GM10248 (cell line): ENCODE measurements around the gene MRPL49.
A peak's percentile ranks its signal among the peaks of the same experiment; 100 is the strongest.

Experiments
- CTCF ChIA-PET: fragments of 300-600 bp; sonication (Branson Sonifier 250); formaldehyde crosslinking; extraction: SDS; loops from one replicate; lab custom pipeline; 2021; ENCODE audit warnings: antibody characterized with exemption; lab: Yijun Ruan, JAX
- POLR2A ChIA-PET: fragments of 350-650 bp; sonication (Branson Sonifier 250); formaldehyde crosslinking; extraction: SDS; loops from one replicate; lab custom pipeline; 2020; ENCODE audit warnings: antibody characterized with exemption; lab: Yijun Ruan, JAX
- DNase-seq: peaks from one replicate; pipeline ENCODE4 v3.0.0; 2012; ENCODE audit errors: extremely low spot score
- TF ChIP-seq, protein P1 (sequence below): IDR thresholded peaks from 2 replicates; pipeline ENCODE4 v1.5.1; 2012; ENCODE audit warnings: mild to moderate bottlenecking, low read depth; ENCODE audit errors: extremely low read depth, missing control alignments, control extremely low read depth

The MRPL49 gene

DNA sequence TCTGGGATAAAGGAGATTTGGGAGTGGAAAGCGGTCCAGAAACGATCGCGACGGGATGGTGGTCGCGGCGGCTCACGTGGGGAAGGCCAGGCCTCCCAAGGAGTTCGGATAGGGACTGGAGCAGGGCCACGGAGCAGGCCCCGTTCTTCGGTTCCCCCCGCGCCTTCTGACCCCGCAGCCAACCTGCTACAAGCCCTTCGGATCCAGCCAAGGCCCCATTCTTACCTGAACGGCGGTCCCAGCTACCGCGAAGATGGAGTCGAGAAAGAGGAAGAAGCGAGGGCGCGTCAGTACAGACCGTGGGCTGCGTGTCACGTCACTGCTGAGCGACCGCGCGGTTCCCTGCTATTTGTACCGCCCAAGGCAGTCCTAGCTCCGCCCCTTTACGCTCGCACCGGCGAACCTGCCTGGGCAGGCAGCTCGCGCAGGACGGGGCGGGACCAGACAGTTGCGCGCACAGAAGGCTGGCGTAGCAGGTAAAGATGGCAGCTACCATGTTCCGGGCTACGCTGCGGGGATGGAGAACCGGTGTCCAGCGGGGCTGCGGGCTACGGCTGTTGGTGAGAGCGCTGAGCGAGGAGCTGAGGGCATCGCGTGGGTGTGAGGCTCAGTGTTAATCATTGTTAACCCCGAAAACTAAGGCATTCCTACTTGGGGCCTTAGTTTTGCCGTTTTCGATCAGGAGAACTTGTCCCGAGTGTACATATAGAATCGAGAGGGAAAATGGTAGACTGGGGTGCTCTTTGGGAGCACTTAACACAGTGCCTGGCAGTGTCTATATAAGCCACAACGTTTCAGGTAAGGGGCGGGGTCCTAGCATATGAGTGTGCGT, at the start of gene MRPL49, which contains the start of gene FAU:
Gene MRPL49 (plus strand): TSS at position 457 of the 832 bp plus-strand sequence. CDS start 26 bp downstream, at position 483.
Gene FAU (minus strand): TSS at position 270 of the 832 bp plus-strand sequence. CDS start 321 bp downstream, outside the sequence.
- peak; percentile 97 for DNase-seq
- ChIA-PET POLR2A (interaction anchor here (0.5 to 2.0 kb wide), 11 partner anchors 8 to 387 kb away, joined by 4 to 10 read pairs (median 4); partner anchors contain the start of genes ARL2, CAPN1, SYVN1 and TM7SF2), CTCF (interaction anchor here (0.7 to 7.2 kb wide), 11 partner anchors 9 to 277 kb away, joined by 3 to 73 read pairs (median 4); partner anchors contain the start of genes ARL2, CAPN1, SYVN1 and TM7SF2)
- TF ChIP-seq, protein P1, sequence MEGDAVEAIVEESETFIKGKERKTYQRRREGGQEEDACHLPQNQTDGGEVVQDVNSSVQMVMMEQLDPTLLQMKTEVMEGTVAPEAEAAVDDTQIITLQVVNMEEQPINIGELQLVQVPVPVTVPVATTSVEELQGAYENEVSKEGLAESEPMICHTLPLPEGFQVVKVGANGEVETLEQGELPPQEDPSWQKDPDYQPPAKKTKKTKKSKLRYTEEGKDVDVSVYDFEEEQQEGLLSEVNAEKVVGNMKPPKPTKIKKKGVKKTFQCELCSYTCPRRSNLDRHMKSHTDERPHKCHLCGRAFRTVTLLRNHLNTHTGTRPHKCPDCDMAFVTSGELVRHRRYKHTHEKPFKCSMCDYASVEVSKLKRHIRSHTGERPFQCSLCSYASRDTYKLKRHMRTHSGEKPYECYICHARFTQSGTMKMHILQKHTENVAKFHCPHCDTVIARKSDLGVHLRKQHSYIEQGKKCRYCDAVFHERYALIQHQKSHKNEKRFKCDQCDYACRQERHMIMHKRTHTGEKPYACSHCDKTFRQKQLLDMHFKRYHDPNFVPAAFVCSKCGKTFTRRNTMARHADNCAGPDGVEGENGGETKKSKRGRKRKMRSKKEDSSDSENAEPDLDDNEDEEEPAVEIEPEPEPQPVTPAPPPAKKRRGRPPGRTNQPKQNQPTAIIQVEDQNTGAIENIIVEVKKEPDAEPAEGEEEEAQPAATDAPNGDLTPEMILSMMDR, result no peak

DNA sequence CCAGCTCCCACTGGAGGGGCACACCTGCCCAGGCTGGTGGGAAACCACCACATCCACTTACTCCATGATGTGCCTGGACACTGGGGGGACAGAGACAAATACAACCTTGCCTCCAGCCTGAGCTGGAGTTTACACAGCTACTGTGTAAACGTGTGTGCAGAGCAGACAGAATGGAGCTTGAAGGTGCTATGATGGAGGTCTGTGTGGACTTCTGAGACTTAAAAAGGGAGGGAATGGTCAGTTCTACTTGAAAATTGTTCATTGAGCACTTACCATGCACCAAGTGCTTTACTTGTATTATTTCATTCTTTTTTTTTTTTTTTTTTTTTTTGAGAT, 49.5 kb upstream of the MRPL49 start:
- TF ChIP-seq, protein P1, result no peak
- no peak for DNase-seq
- POLR2A ChIA-PET, result no interaction called here
- CTCF ChIA-PET, result interaction anchor here (1.0 to 1.3 kb wide), 3 partner anchors 9 to 58 kb away, joined by 4 to 6 read pairs (median 5); partner anchors contain the start of gene ARL2

DNA sequence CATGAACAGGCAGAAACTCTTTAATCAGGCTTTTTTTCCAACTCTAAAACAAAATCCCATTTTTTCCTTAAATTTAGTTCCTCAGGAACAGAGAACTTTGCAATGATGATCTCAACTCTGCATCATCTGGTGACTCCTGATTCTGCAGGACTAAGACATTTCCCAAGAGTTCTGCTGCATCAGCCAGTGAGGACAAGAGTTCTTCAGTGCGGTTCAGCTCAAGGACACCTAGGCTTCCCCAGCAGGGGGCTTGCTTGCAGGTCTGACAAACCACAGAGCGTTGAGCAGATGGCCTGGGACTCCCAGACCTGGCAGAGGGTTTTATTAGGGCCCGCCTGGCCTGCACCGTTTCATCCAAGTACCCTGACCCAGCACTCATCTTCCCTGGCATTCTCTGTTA, 44.7 kb upstream of the MRPL49 start:
- ChIA-PET POLR2A (no interaction called here), CTCF (interaction anchor here (0.9 to 3.6 kb wide), 7 partner anchors 8 to 63 kb away, joined by 3 to 19 read pairs (median 4); partner anchors contain the start of gene TM7SF2)
- TF ChIP-seq, protein P1, result no peak
- DNase-seq, result no peak

DNA sequence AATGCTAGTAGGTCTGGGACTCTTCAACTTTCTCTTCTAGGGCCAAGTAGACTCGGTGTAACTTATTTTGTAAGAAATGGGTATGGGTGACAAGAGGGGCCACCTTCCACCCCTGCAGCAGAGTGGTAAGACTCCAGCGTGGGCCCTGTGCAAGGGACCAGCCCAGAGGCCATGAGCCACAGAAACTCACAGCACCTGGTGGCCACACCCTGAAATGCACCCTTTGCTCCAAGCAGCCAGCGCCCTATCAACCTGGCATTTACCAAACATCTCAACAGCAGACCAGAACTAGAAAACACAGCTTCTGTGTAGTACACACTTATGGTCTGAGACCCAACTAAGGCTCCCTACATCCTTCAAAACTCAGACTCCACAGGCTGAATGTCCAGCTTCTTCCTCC, 44.0 kb upstream of the MRPL49 start:
- ChIA-PET CTCF (interaction anchor here (0.6 to 3.6 kb wide), 14 partner anchors 9 to 103 kb away, joined by 3 to 19 read pairs (median 4); partner anchors contain the start of genes ARL2, BATF2, NAALADL1 and TM7SF2), POLR2A (no interaction called here)
- peak; percentile 73 for DNase-seq
- TF ChIP-seq, protein P1, result peak; percentile 78

DNA sequence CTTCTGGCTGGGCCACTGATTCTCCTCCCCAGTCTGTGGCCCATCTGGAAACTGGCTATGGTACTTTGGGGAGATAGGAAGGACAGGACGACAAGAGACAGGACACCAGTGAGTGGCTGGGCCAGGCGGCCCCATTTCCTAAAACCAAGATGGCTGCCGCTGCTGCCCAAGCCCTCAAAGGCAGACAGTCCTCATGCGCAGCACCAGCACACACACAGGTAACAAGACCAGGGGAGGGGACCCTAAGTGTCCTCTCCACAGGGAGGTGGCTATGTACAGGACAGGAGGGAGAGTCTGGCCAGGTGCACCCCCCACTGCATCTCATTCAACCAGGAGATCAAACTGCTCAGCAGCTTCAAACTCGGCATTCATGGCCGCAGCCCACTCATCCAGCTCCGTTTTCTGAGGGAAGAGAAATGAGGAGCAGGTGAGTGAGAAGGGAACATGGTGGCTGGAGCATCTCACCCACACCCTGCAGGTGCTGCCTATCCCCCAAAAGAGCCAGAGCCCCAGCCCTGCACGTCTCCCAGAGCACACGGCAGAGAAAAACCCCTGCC, 43.3 kb upstream of the MRPL49 start:
- TF ChIP-seq, protein P1, result no peak
- DNase-seq, result no peak
- ChIA-PET POLR2A (interaction anchor here (0.6 to 0.7 kb wide), 2 partner anchors 427 to 728 kb away, joined by 5 to 7 read pairs; no protein-coding TSS in a partner anchor), CTCF (interaction anchor here (0.6 to 3.6 kb wide), 14 partner anchors 10 to 102 kb away, joined by 3 to 19 read pairs (median 4); partner anchors contain the start of genes ARL2, BATF2, NAALADL1 and TM7SF2)
